Liver (tissue), 9 donors: ENCODE results near the gene FUT2. TPM values are rescaled to one million over a fixed set of nuclear protein-coding genes. Genes with fewer than 3 reads are reported as not detected.
"Not testable (repeated sequence)": the region's sequence is repeated elsewhere in the genome, so short reads cannot be mapped to it uniquely, and the experiment has no call there.

ENCODE experiments used
- DNase-seq: peaks from one replicate; pipeline ENCODE4 v3.0.0-alpha.2; 2017; ENCODE audit warnings: low spot score
- H3K27ac ChIP-seq, 2 donors: one replicate each; pipeline ENCODE4 v1.7.0; 2013; ENCODE audit warnings: inconsistent platforms in 2 of 2, low read length in 2 of 2, control low read depth in 1 of 2, low read depth in 1 of 2, mild to moderate bottlenecking in 1 of 2
- H3K27me3 ChIP-seq, 4 donors: one replicate each; pipeline versions ENCODE4 v1.6.1 to v1.7.0; 2013; ENCODE audit warnings: low read length in 3 of 4, inconsistent platforms in 1 of 4, mild to moderate bottlenecking in 1 of 4, moderate library complexity in 1 of 4; ENCODE audit not compliant: control insufficient read depth in 4 of 4, insufficient read depth in 4 of 4
- H3K36me3 ChIP-seq, 4 donors: one replicate each; pipeline versions ENCODE4 v1.6.1 to v1.7.0; 2013; ENCODE audit warnings: low read length in 3 of 4, mild to moderate bottlenecking in 3 of 4, low read depth in 1 of 4, moderate library complexity in 1 of 4; ENCODE audit not compliant: control insufficient read depth in 4 of 4, insufficient read depth in 3 of 4
- H3K4me1 ChIP-seq, 4 donors: one replicate each; pipeline versions ENCODE4 v1.6.1 to v1.7.0; 2013; ENCODE audit warnings: low read length in 3 of 4, mild to moderate bottlenecking in 3 of 4, moderate library complexity in 1 of 4; ENCODE audit not compliant: control insufficient read depth in 4 of 4, insufficient read depth in 4 of 4
- H3K4me3 ChIP-seq, 3 donors: one replicate each; pipeline versions ENCODE4 v1.6.1 to v1.7.0; 2013; ENCODE audit warnings: low read length in 3 of 3, control low read depth in 1 of 3, low read depth in 1 of 3, mild to moderate bottlenecking in 1 of 3
- H3K9ac ChIP-seq, 2 donors: one replicate each; pipeline ENCODE4 v1.7.0; 2013; ENCODE audit warnings: low read length in 2 of 2, mild to moderate bottlenecking in 2 of 2, moderate library complexity in 2 of 2, control low read depth in 1 of 2, low read depth in 1 of 2
- H3K9me3 ChIP-seq, 4 donors: one replicate each; pipeline versions ENCODE4 v1.6.1 to v1.7.0; 2013; ENCODE audit warnings: low read length in 3 of 4; ENCODE audit not compliant: control insufficient read depth in 4 of 4
- ATF3 ChIP-seq: IDR thresholded peaks from 2 replicates; pipeline ENCODE4 v1.6.1; 2016; ENCODE audit warnings: antibody characterized with exemption
- CTCF ChIP-seq: fragments of 150-350 bp; IDR thresholded peaks from 2 replicates; pipeline ENCODE4 v1.5.1; 2017; ENCODE audit warnings: improper control_type of control experiment, low read depth, low read length; ENCODE audit not compliant: missing input control
- EGR1 ChIP-seq, 2 donors: IDR thresholded peaks; 2 replicates each; pipeline ENCODE4 v1.6.1; 2016 to 2018; ENCODE audit warnings: antibody characterized with exemption in 2 of 2, low read depth in 2 of 2
- FOXA1 ChIP-seq: IDR thresholded peaks from 2 replicates; pipeline ENCODE4 v1.6.1; 2016; ENCODE audit warnings: antibody characterized with exemption
- GABPA ChIP-seq, 2 donors: IDR thresholded peaks in 1 of 2; conservative IDR thresholded peaks in 1 of 2; 2 replicates each; pipeline ENCODE4 v1.6.1; 2016; ENCODE audit warnings: antibody characterized with exemption in 2 of 2, mild to moderate bottlenecking in 1 of 2, moderate library complexity in 1 of 2
- HNF4A ChIP-seq, 2 donors: conservative IDR thresholded peaks; 2 replicates each; pipeline ENCODE4 v1.6.1; 2016; ENCODE audit warnings: antibody characterized with exemption in 2 of 2, mild to moderate bottlenecking in 2 of 2
- HNF4G ChIP-seq: IDR thresholded peaks from 2 replicates; pipeline ENCODE4 v1.6.1; 2016; ENCODE audit warnings: antibody characterized with exemption
- JUND ChIP-seq, 2 donors: IDR thresholded peaks; 2 replicates each; pipeline ENCODE4 v1.6.1; 2016; ENCODE audit warnings: antibody characterized with exemption in 2 of 2
- MAX ChIP-seq: IDR thresholded peaks from 2 replicates; pipeline ENCODE4 v1.6.1; 2016; ENCODE audit warnings: antibody characterized with exemption
- NR2F2 ChIP-seq: IDR thresholded peaks from 2 replicates; pipeline ENCODE4 v1.6.1; 2016; ENCODE audit warnings: antibody characterized with exemption
- RAD21 ChIP-seq, 2 donors: IDR thresholded peaks; 2 replicates each; pipeline ENCODE4 v1.6.1; 2016; ENCODE audit warnings: antibody characterized with exemption in 2 of 2, mild to moderate bottlenecking in 2 of 2
- RXRA ChIP-seq, 2 donors: IDR thresholded peaks; 2 replicates each; pipeline ENCODE4 v1.6.1; 2017 to 2018; ENCODE audit warnings: antibody characterized with exemption in 2 of 2, mild to moderate bottlenecking in 1 of 2
- SP1 ChIP-seq: IDR thresholded peaks from 2 replicates; pipeline ENCODE4 v1.6.1; 2018; ENCODE audit warnings: antibody characterized with exemption, mild to moderate bottlenecking
- TAF1 ChIP-seq: conservative IDR thresholded peaks from 2 replicates; pipeline ENCODE4 v1.6.1; 2016; ENCODE audit warnings: antibody characterized with exemption, mild to moderate bottlenecking
- YY1 ChIP-seq: IDR thresholded peaks from 2 replicates; pipeline ENCODE4 v1.6.1; 2016; ENCODE audit warnings: antibody characterized with exemption, mild to moderate bottlenecking
- ZBTB33 ChIP-seq: IDR thresholded peaks from 2 replicates; pipeline ENCODE4 v1.6.1; 2016; ENCODE audit warnings: antibody characterized with exemption
- WGBS: extraction: QIAGEN DNeasy Blood & Tissue Kit; methylation state at CpG from one replicate; pipeline ENCODE4 v1.1.7; 2013; 5-methylcytosine and 5-hydroxymethylcytosine counted together
- polyA plus RNA-seq, 2 donors: library from polyadenylated mRNA; stranded (reverse) in 1 of 2; unstranded in 1 of 2; fragments of 200-250 nt in 1 of 2; fragments of >200 nt in 1 of 2; fragmentation: Nextera tagmentation in 1 of 2; extraction: Ambion mirVana in 1 of 2; gene quantifications; one replicate each; pipeline versions ENCODE4 v1.2.1 to v1.2.3, GENCODE V29; 2013 to 2015
- total RNA-seq, 2 donors: library from RNA; depleted of rRNA; stranded (reverse); fragments of >200 nt; gene quantifications; one replicate each; pipeline ENCODE4 v1.2.3, GENCODE V29; 2014
- donor health status: healthy.
- donor health status: healthy.
- donor health status: healthy.
- donor health status: healthy.
- donor health status: healthy.

Gene FUT2
- total and polyA plus RNA-seq, 4 donors, result 0.02 to 0.38 (median 0.05) TPM; not detected in 1

- Histone ChIP-seq H3K4me1 (peaks cover 4 to 8% (median 7%) of the 10 kb centered on the region in 4 donors), H3K27me3 (no peaks in the 10 kb centered on the region), H3K27ac (no peak overlapping the region), H3K4me3 (no peak overlapping the region), H3K9ac (no peak overlapping the region), H3K36me3 (no peaks in the 10 kb centered on the region), H3K9me3 (no peaks in the 10 kb centered on the region)
- TF ChIP-seq ATF3 (no peak), RXRA (IDR thresholded peaks at IDR 0.05) (no peak), CTCF (no peak), GABPA (IDR thresholded peaks at IDR 0.05 in 1 of 2, conservative IDR thresholded peaks at IDR 0.05 in 1 of 2) (no peak), FOXA1 (no peak), YY1 (no peak), JUND (IDR thresholded peaks at IDR 0.05) (no peak), MAX (no peak), SP1 (no peak), EGR1 (IDR thresholded peaks at IDR 0.05; ENCODE audit: low read depth in 2 of 2) (no peak), HNF4A (conservative IDR thresholded peaks at IDR 0.05) (no peak), TAF1 (no peak), NR2F2 (no peak), RAD21 (IDR thresholded peaks at IDR 0.05) (no peak), ZBTB33 (no peak), HNF4G (no peak)
- DNase-seq, result no peak
- 92% methylated on average over 3 of the region's 3 CpGs for WGBS
These were observed 9.7 kb upstream of the FUT2 start for GRCh38 chr19:48686088-48686487.

- H3K4me3 ChIP-seq, H3K9ac ChIP-seq, H3K36me3 ChIP-seq, DNase-seq, H3K9me3 ChIP-seq, H3K4me1 ChIP-seq, H3K27me3 ChIP-seq, H3K27ac ChIP-seq: not testable (repeated sequence)
- WGBS, result 94% methylated on average over 7 of the region's 7 CpGs
These were observed 9.1 kb upstream of the FUT2 start for GRCh38 chr19:48686637-48687036.

- Histone ChIP-seq H3K4me1 (peaks cover 4 to 8% (median 7%) of the 10 kb centered on the region in 4 donors), H3K36me3 (no peaks in the 10 kb centered on the region), H3K9ac (no peak overlapping the region), H3K4me3 (no peak overlapping the region), H3K27ac (no peak overlapping the region), H3K9me3 (no peaks in the 10 kb centered on the region), H3K27me3 (no peaks in the 10 kb centered on the region)
- no peak for DNase-seq
- 97% methylated on average over 3 of the region's 3 CpGs for WGBS
- TF ChIP-seq HNF4A (conservative IDR thresholded peaks at IDR 0.05) (no peak), ATF3 (no peak), NR2F2 (no peak), YY1 (no peak)
These were observed 8.0 kb upstream of the FUT2 start for GRCh38 chr19:48687776-48688175.
